Endothelial cell of umbilical vein (primary cell): ENCODE measurements around the gene ARHGEF10L. TPM values are rescaled to one million over a fixed set of nuclear protein-coding genes. Genes with fewer than 3 reads are reported as not detected.

Source experiments
- BruUV-seq: library from RNA; stranded (reverse); fragments of 400-500 nt; replicated peaks from 2 replicates; lab custom pipeline; 2021; lab: Mats Ljungman, UMichigan
- CTCF ChIA-PET: fragments of 300-600, 350-600 bp; sonication (Branson Sonifier 250); formaldehyde crosslinking; loops from one replicate; lab custom pipeline; 2021; ENCODE audit warnings: antibody characterized with exemption, inconsistent platforms; lab: Charles Lee
- POLR2A ChIA-PET: fragments of 300-600, 350-600 bp; sonication (Branson Sonifier 250); formaldehyde crosslinking; loops from one replicate; lab custom pipeline; 2021; ENCODE audit warnings: antibody characterized with exemption, inconsistent platforms; lab: Charles Lee
- DNase-seq: peaks from one replicate; pipeline ENCODE4 v3.0.0-alpha.2; 2011; ENCODE audit warnings: low read depth, low spot score
- FAIRE-seq: peaks from 2 replicates; lab custom pipeline; 2011; peaks lifted over from hg19 to GRCh38; lab: Jason Lieb, UNC
- H2AFZ ChIP-seq: 2 replicates; pipeline ENCODE4 v1.6.0; 2012; ENCODE audit warnings: low read depth, low read length, control low read depth, inconsistent platforms
- H3K27ac ChIP-seq: 2 replicates; pipeline ENCODE4 v1.5.1; 2011; ENCODE audit warnings: low read depth, mild to moderate bottlenecking, control low read depth, low read length, moderate library complexity; ENCODE audit not compliant: insufficient read depth
- H3K27me3 ChIP-seq, 2 experiments: 2 replicates each; pipeline versions ENCODE4 v1.6.0 to v1.6.1; 2011; ENCODE audit warnings: low read length in 2 of 2, mixed read lengths in 1 of 2; ENCODE audit not compliant: control insufficient read depth in 2 of 2, insufficient read depth in 2 of 2
- H3K36me3 ChIP-seq, 2 experiments: 2 replicates in 1 of 2; 3 replicates in 1 of 2; pipeline ENCODE4 v1.5.1; 2011; ENCODE audit warnings: low read length in 2 of 2, mild to moderate bottlenecking in 1 of 2, moderate library complexity in 1 of 2; ENCODE audit not compliant: control insufficient read depth in 2 of 2, insufficient read depth in 2 of 2; ENCODE audit errors: extremely low read depth in 1 of 2
- H3K4me1 ChIP-seq: 3 replicates; pipeline ENCODE4 v1.5.1; 2011; ENCODE audit warnings: mild to moderate bottlenecking, low read length; ENCODE audit not compliant: control insufficient read depth, insufficient read depth; ENCODE audit errors: extremely low read depth
- H3K4me2 ChIP-seq: 2 replicates; pipeline ENCODE4 v1.6.1; 2011; ENCODE audit warnings: low read length, control low read depth, mixed read lengths; ENCODE audit not compliant: insufficient read depth
- H3K4me3 ChIP-seq, 3 experiments: fragments of 200-600 bp in 1 of 3; sonication (generic), shearing (Covaris generic) in 1 of 3; replicated peaks in 1 of 3; 2 replicates each; pipeline ENCODE4 v1.5.1; 2011 to 2016; ENCODE audit warnings: control low read depth in 3 of 3, low read length in 3 of 3, mild to moderate bottlenecking in 2 of 3, inconsistent platforms in 1 of 3, low read depth in 1 of 3, moderate library complexity in 1 of 3; ENCODE audit not compliant: insufficient read depth in 1 of 3
- H3K79me2 ChIP-seq: 2 replicates; pipeline ENCODE4 v1.6.0; 2012; ENCODE audit warnings: low read length, inconsistent platforms; ENCODE audit not compliant: control insufficient read depth, insufficient read depth
- H3K9ac ChIP-seq: replicated peaks from 2 replicates; pipeline ENCODE3; 2011; ENCODE audit warnings: low read length, control low read depth; ENCODE audit not compliant: insufficient read depth; ENCODE audit errors: extremely low read depth
- H3K9me1 ChIP-seq: replicated peaks from 3 replicates; pipeline ENCODE4 v1.6.0; 2011; ENCODE audit warnings: mild to moderate bottlenecking, low read length; ENCODE audit not compliant: control insufficient read depth, insufficient read depth; ENCODE audit errors: extremely low read depth
- H3K9me3 ChIP-seq: replicated peaks from 2 replicates; pipeline ENCODE4 v1.5.1; 2012; ENCODE audit warnings: low read length, inconsistent platforms; ENCODE audit not compliant: control insufficient read depth, insufficient read depth
- H4K20me1 ChIP-seq: replicated peaks from 2 replicates; pipeline ENCODE3; 2011; ENCODE audit warnings: mild to moderate bottlenecking, low read length; ENCODE audit not compliant: control insufficient read depth, insufficient read depth; ENCODE audit errors: extremely low read depth
- FOS ChIP-seq: IDR thresholded peaks from 2 replicates; pipeline ENCODE4 v1.6.1; 2011; ENCODE audit warnings: mild to moderate bottlenecking, low read length, moderate library complexity, borderline replicate concordance; ENCODE audit not compliant: insufficient read depth
- GATA2 ChIP-seq: IDR thresholded peaks from 2 replicates; pipeline ENCODE4 v1.7.0; 2011; ENCODE audit warnings: low read depth, mild to moderate bottlenecking, moderate library complexity, mixed read lengths, low read length; ENCODE audit not compliant: insufficient read length, insufficient read depth
- JUN ChIP-seq: IDR thresholded peaks from 2 replicates; pipeline ENCODE4 v1.6.1; 2011; ENCODE audit warnings: borderline replicate concordance, low read depth; ENCODE audit not compliant: insufficient read length, insufficient read depth
- MYC ChIP-seq: IDR thresholded peaks from one replicate; pipeline ENCODE4 v1.6.1; 2011; ENCODE audit warnings: mild to moderate bottlenecking, low read depth, low read length
- POLR2A ChIP-seq: IDR thresholded peaks from 2 replicates; pipeline ENCODE4 v1.6.1; 2012; ENCODE audit warnings: low read depth, mild to moderate bottlenecking, control low read depth, low read length
- POLR2AphosphoS5 ChIP-seq: IDR thresholded peaks from 2 replicates; pipeline ENCODE4 v1.6.1; 2012; ENCODE audit warnings: low read depth, mild to moderate bottlenecking, control low read depth, low read length, moderate library complexity; ENCODE audit not compliant: insufficient read depth
- dilution Hi-C: fragments of 300-500 bp; cut with MboI; formaldehyde crosslinking; loops from one replicate; pipeline ENCODE4 v1.15.0; 2019; ENCODE audit warnings: low sequenced_read_pairs; ENCODE audit not compliant: extremely low pct_ligation_motif_present
- intact Hi-C: fragments of 100-400 bp; cut with micrococcal nuclease; formaldehyde crosslinking; loops from one replicate; pipeline ENCODE4 v1.10.0; 2022
- polyA plus RNA-seq, 4 experiments: library from polyadenylated mRNA; depleted of rRNA in 3 of 4; stranded (reverse) in 3 of 4; unstranded in 1 of 4; fragments of >200 nt; gene quantifications; 2 replicates each; pipeline versions ENCODE4 v1.2.1 to v1.2.3, GENCODE V29; 2011 to 2012; ENCODE audit warnings: missing spikeins in 1 of 4
- total RNA-seq: library from RNA; stranded (reverse); gene quantifications from 2 replicates; pipeline ENCODE4 v1.2.3, GENCODE V29; 2021

ARHGEF10L gene
- total and polyA plus RNA-seq, 2 donors (not counting 3 experiments of a cell fraction or from before 2014, with no cell fraction given): 1.9 to 5.2 TPM

- Histone ChIP-seq H3K4me3 (no peak overlapping the region), H3K4me2 (no peak overlapping the region), H3K9ac (no peak overlapping the region), H3K9me3 (no peaks in the 10 kb centered on the region), H3K27me3 (no peaks in the 10 kb centered on the region), H2AFZ (no peak overlapping the region), H3K9me1 (no peaks in the 10 kb centered on the region), H4K20me1 (no peaks in the 10 kb centered on the region), H3K36me3 (no peaks in the 10 kb centered on the region), H3K27ac (no peak overlapping the region), H3K4me1 (no peaks in the 10 kb centered on the region), H3K79me2 (no peaks in the 10 kb centered on the region)
- intact Hi-C loops: no loop called here
- BruUV-seq: no TSS peak
- ChIA-PET POLR2A (no interaction called here), CTCF (no interaction called here)
- no peak for FAIRE-seq
- TF ChIP-seq GATA2 (no peak), POLR2A (no peak), JUN (no peak), MYC (no peak), FOS (no peak)
- dilution Hi-C loops: no loop called here
- no peak for DNase-seq
Observed at GRCh38 chr1:17711941-17712340, 172.4 kb downstream of the ARHGEF10L start.

GRCh38 chr1:17713993-17714392 lies 174.5 kb downstream of the ARHGEF10L start:
- dilution Hi-C loops (no loop called here), intact Hi-C loops (no loop called here)
- ChIA-PET POLR2A (no interaction called here), CTCF (interaction anchor here (1.1 kb wide), 1 partner anchor 862 kb away, joined by 3 read pairs; no protein-coding TSS in a partner anchor)
- Histone ChIP-seq H3K9me3 (no peaks in the 10 kb centered on the region), H3K79me2 (no peaks in the 10 kb centered on the region), H3K27ac (no peak overlapping the region), H4K20me1 (no peaks in the 10 kb centered on the region), H3K9ac (no peak overlapping the region), H3K9me1 (no peaks in the 10 kb centered on the region), H2AFZ (no peak overlapping the region), H3K4me1 (no peaks in the 10 kb centered on the region), H3K36me3 (no peaks in the 10 kb centered on the region), H3K4me3 (no peak overlapping the region), H3K27me3 (no peaks in the 10 kb centered on the region), H3K4me2 (no peak overlapping the region)
- DNase-seq (no peak), FAIRE-seq (no peak)
- no peak for TF ChIP-seq GATA2
- no peak for TF ChIP-seq POLR2AphosphoS5
- TF ChIP-seq POLR2A: no peak
- BruUV-seq: no TSS peak
